Measurements from ENCODE around the gene TENM4.
"Not testable (repeated sequence)": the region's sequence is repeated elsewhere in the genome, so short reads cannot be mapped to it uniquely, and the experiment has no call there.

Gene TENM4

GRCh38 chr11:78630561-78631303 lies 810.1 kb downstream of the TENM4 start:
- H3K4me3 ChIP-seq (ENCODE audit: low read depth, low read length): no peak overlapping the region
- no peak for TF ChIP-seq CTCF (IDR thresholded peaks at IDR 0.05; ENCODE audit: borderline replicate concordance, insufficient read depth, low read depth, low read length)

- no peak overlapping the region for H3K4me3 ChIP-seq (ENCODE audit: low read depth, low read length)
- no peak for TF ChIP-seq CTCF (IDR thresholded peaks at IDR 0.05; ENCODE audit: borderline replicate concordance, insufficient read depth, low read depth, low read length)
Observed at GRCh38 chr11:78630155-78630554, 810.7 kb downstream of the TENM4 start.

GRCh38 chr11:78622666-78623065 lies 818.2 kb downstream of the TENM4 start:
- no peak for TF ChIP-seq CTCF (IDR thresholded peaks at IDR 0.05; ENCODE audit: borderline replicate concordance, insufficient read depth, low read depth, low read length)
- no peak overlapping the region for H3K4me3 ChIP-seq (ENCODE audit: low read depth, low read length)

- no peak for TF ChIP-seq CTCF (IDR thresholded peaks at IDR 0.05; ENCODE audit: borderline replicate concordance, insufficient read depth, low read depth, low read length)
Observed at GRCh38 chr11:78620159-78620558, 820.7 kb downstream of the TENM4 start.

GRCh38 chr11:78615724-78616123 lies 825.1 kb downstream of the TENM4 start:
- TF ChIP-seq CTCF (IDR thresholded peaks at IDR 0.05; ENCODE audit: borderline replicate concordance, insufficient read depth, low read depth, low read length): no peak
- H3K4me3 ChIP-seq (ENCODE audit: low read depth, low read length): no peak overlapping the region

More at GRCh38 chr11:78620159-78620558, 820.7 kb downstream of the TENM4 start:
- no peak overlapping the region for H3K4me3 ChIP-seq (ENCODE audit: low read depth, low read length)

- TF ChIP-seq CTCF (IDR thresholded peaks at IDR 0.05; ENCODE audit: borderline replicate concordance, insufficient read depth, low read depth, low read length): no peak
- H3K4me3 ChIP-seq (ENCODE audit: low read depth, low read length): no peak overlapping the region
Observed at GRCh38 chr11:78613378-78613813, 827.4 kb downstream of the TENM4 start.

- H3K4me3 ChIP-seq (ENCODE audit: low read depth, low read length): no peak overlapping the region
- no peak for TF ChIP-seq CTCF (IDR thresholded peaks at IDR 0.05; ENCODE audit: borderline replicate concordance, insufficient read depth, low read depth, low read length)
Observed at GRCh38 chr11:78612721-78613377, 828.0 kb downstream of the TENM4 start.

GRCh38 chr11:78609321-78609720 lies 831.5 kb downstream of the TENM4 start:
- H3K4me3 ChIP-seq (ENCODE audit: low read depth, low read length): not testable (repeated sequence)

Data from GM12875 (cell line).